GM18519 (cell line): ENCODE data around the gene OR2T6.
"Not testable (repeated sequence)": the region's sequence is repeated elsewhere in the genome, so short reads cannot be mapped to it uniquely, and the experiment has no call there.

Source experiments
- ATAC-seq: cut with Tn5 transposase; IDR thresholded peaks from one replicate; pipeline ENCODE4 v1.9.1; 2021; ENCODE audit warnings: mild to moderate bottlenecking, moderate library complexity; ENCODE audit not compliant: unreplicated experiment, low FRiP score

The OR2T6 gene

DNA sequence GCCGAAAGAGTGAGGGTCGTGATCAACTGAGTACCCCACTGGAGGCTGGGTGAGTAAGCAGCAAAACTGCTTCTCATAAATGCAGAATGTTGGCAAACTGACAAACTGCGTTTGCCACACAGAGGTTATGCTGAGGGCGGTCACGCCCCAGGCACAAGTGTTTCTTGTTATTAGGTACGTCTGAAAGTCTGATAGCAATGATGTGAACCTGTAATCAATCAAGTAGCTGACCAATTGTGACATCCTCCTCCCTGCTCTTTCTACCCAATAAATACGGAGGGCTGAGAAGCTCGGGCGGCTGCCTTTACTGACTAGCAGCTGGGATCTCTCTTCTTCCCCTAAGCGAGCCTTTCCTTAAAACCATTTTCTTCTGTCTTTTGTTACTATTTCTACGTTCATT, 56.1 kb downstream of the OR2T6 start:
- not testable (repeated sequence) for ATAC-seq

DNA sequence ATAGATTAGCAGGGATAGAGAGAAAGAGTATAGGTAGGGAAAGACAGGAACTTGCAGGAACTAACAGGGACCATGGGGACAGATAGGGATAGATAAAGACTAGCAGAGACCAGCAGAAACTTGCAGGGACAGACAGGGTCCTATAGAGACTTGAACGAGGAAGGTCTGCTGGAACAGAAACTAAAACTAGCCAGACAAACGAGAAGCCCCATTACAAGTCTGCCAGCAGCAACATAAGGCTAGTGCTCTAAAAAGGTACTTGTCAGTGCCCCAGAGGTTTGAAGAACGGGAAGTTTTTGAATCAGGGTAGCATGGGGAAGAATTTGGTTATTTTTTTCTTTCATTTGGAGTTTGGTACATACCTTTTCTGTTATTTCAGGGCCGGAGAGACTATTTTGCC, 56.7 kb downstream of the OR2T6 start:
- ATAC-seq: not testable (repeated sequence)

DNA sequence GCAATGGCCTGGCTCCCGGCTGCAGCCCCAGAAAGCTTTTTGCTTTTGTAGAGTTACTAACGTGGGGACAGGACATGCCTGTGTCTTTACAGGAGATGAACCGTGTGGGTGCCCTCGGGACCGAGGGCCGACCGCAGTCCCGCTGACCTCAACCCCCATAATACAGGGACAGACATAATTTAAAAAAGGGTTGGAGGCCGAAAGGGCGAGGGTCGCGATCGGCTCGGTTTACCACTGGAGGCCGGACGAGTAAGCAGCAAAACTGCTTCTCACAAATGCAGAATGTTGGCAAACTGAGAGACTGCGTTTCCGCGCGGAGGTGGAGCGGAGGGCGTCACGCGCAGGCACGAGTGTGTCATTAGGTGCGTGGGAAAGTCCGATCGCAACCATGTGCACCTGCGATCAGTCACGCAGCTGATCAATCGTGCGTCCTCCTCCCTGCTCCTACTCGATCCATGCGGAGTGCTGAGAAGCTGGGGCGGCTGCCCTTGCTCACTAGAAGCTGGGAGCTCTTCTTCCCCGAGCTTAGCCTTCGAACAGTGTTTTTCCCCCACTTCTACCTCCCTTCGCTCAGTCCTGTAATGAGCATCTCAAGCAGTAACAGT, 58.4 kb downstream of the OR2T6 start:
- not testable (repeated sequence) for ATAC-seq

DNA sequence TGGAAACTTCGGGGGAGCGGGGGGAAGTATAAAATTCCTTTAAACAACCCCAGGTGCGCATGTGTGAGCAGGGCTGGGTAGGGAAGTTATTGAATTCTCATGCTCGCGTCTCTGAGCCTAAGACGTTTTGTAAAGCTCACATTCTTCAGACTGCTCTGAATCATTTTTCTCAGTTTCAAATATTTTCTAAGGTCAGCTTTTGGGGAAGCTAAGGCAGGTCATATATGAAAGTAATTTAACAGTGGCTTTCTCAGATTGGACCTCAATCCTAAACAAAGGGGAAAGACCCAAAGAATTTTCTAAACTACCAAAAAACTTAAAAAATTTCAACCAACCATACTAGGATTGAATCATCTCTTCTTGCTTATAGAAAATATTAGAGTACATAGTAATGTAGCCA, 59.4 kb downstream of the OR2T6 start:
- not testable (repeated sequence) for ATAC-seq

DNA sequence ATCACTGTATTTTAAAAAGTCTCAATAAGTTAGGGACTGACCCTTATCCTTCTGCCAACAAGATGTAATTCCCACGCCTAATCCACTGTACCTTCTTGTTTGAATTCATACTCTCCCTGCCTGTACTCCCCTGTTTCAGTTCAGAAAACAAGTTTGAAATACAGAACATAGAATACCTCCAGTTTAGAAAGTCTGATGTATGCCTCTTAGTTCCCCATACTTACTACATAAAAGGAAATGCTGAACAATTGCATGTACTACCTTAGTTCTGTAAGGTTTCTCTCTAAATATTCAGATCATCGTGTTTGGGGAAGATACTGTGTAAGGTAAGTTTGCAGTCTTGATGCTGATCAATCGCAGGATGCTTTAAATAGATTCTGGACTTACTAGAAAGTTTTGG, 60.8 kb downstream of the OR2T6 start:
- ATAC-seq: peak; percentile 36

DNA sequence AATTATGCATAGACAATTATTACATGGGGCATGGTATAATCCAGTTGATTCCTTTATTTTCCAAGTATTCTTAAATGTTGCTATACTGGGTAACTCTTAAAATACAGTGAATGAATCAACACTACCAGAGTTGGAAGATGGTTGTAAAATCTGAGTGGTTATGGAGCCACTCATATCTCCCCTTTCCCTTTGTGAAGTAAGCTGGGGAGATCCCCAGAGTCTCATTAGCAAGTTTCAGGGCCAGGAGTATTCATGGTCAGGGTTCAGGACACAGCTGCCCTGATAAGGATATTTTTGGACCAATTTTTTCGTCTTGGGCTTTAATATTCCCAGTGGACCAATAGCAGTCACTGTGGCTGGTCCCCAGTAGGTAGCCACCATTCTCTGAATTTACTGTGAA, 63.1 kb downstream of the OR2T6 start:
- ATAC-seq: peak; percentile 38

DNA sequence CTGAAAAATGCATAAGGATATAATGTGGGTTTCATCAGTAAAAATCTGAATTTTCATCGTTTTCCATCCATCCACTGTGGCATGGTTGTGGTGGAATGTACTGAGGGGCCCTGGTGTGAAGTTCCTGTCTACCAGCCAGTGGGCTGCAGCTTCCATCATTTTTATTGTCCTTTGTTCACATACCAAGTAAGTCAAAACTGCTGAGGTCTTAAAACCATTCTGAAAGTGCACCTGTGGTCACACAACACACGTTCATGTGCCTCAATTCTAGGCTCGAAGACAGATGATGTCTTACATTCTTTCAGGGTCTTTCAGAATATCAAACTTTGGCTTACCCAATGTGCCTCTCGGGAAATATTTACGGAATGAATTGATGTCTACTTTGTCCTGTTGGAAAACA, 63.7 kb downstream of the OR2T6 start:
- ATAC-seq: not testable (repeated sequence)
